Thymus (tissue), 11 donors: ENCODE data around the gene BMP7. TPM values are rescaled to one million over a fixed set of nuclear protein-coding genes. Genes with fewer than 3 reads are reported as not detected.

ENCODE experiments used
- DNase-seq, 9 donors: peaks; one replicate each; pipeline ENCODE4 v3.0.0-alpha.2; 2013; ENCODE audit warnings: low spot score in 9 of 9, low read depth in 6 of 9, missing footprints in 1 of 9
- H3K27ac ChIP-seq, 2 donors: one replicate each; pipeline ENCODE4 v1.5.1; 2013; ENCODE audit warnings: control low read depth in 1 of 2, low read depth in 1 of 2, low read length in 1 of 2, mild to moderate bottlenecking in 1 of 2, moderate library complexity in 1 of 2
- H3K27me3 ChIP-seq, 2 donors: one replicate each; pipeline ENCODE4 v1.5.1; 2013; ENCODE audit warnings: low read length in 1 of 2; ENCODE audit not compliant: control insufficient read depth in 2 of 2, insufficient read depth in 1 of 2
- H3K36me3 ChIP-seq, 2 donors: one replicate each; pipeline ENCODE4 v1.5.1; 2013; ENCODE audit warnings: low read length in 1 of 2, mild to moderate bottlenecking in 1 of 2, moderate library complexity in 1 of 2; ENCODE audit not compliant: control insufficient read depth in 2 of 2, insufficient read depth in 2 of 2
- H3K4me1 ChIP-seq, 2 donors: one replicate each; pipeline ENCODE4 v1.5.1; 2013; ENCODE audit warnings: low read length in 2 of 2; ENCODE audit not compliant: control insufficient read depth in 2 of 2, insufficient read depth in 2 of 2
- H3K4me3 ChIP-seq, 2 donors: one replicate each; pipeline ENCODE4 v1.5.1; 2013; ENCODE audit warnings: low read length in 2 of 2, control low read depth in 1 of 2, mild to moderate bottlenecking in 1 of 2
- H3K9me3 ChIP-seq, 2 donors: one replicate each; pipeline ENCODE4 v1.5.1; 2013; ENCODE audit warnings: low read length in 1 of 2, mild to moderate bottlenecking in 1 of 2; ENCODE audit not compliant: control insufficient read depth in 2 of 2, insufficient read depth in 1 of 2
- WGBS: extraction: QIAGEN DNeasy Blood & Tissue Kit; methylation state at CpG from one replicate; pipeline ENCODE4 v1.1.7; 2013; 5-methylcytosine and 5-hydroxymethylcytosine counted together
- polyA plus RNA-seq: library from polyadenylated mRNA; stranded (reverse); fragments of 200-250 nt; gene quantifications from one replicate; pipeline ENCODE4 v1.2.3, GENCODE V29; 2013
- total RNA-seq: library from RNA; stranded (reverse); fragments of 120-200 nt; gene quantifications from one replicate; pipeline ENCODE4 v1.2.4, GENCODE V29; 2013
- donor health status: healthy.

Gene BMP7
- total and polyA plus RNA-seq, 2 donors, result 2.4 to 6.3 TPM

DNA sequence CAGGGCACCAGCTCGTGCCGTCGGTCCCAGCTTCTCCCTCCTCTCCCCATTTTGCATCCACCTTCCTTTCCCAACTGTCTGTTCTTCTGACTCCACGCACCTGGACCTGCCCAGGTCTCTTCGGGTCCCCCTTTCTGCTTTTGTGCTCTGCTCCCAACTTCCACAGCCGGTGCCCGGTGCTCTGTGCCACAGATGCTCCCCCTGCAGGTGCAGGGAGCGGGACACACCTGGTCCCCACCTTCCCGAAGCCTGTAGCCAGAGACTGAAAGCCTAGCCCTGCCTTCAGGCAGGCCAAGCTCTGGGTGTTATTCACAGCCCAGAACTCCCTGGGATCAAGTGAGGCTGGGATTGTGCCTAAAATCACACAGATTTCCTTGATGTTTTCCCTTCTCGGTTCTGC, 24.6 kb upstream of the BMP7 start:
- 63% methylated on average over 10 of the region's 10 CpGs for WGBS
- Histone ChIP-seq H3K36me3 (no peaks in the 10 kb centered on the region), H3K9me3 (no peaks in the 10 kb centered on the region), H3K27ac (no peak overlapping the region), H3K27me3 (peaks cover 2 to 41% of the 10 kb centered on the region in 2 donors), H3K4me1 (no peaks in the 10 kb centered on the region), H3K4me3 (no peak overlapping the region)
- DNase-seq, result no peak

DNA sequence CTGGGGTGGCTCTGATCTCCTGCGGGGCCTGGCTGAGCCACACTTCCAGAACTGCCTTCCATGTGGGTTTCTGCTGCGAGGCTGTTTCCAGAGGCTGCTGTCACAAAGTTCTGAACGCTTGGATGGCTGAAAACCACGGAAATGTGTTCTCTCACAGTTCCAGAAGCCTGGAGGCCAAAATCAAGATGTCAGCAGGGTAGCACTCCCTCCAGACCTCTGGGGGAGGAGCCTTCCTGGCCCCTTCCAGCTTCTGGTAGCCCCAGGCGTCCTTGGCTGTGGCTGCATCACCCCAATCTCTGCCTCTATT, 23.7 kb upstream of the BMP7 start:
- no peaks in the 10 kb centered on the region for H3K36me3 ChIP-seq
- WGBS, result 83% methylated on average over 5 of the region's 5 CpGs
- H3K27ac ChIP-seq, result no peak overlapping the region
- no peak overlapping the region for H3K4me3 ChIP-seq
- DNase-seq, result no peak
- peaks cover 2 to 43% of the 10 kb centered on the region in 2 donors for H3K27me3 ChIP-seq
- H3K9me3 ChIP-seq, result no peaks in the 10 kb centered on the region
- no peaks in the 10 kb centered on the region for H3K4me1 ChIP-seq

DNA sequence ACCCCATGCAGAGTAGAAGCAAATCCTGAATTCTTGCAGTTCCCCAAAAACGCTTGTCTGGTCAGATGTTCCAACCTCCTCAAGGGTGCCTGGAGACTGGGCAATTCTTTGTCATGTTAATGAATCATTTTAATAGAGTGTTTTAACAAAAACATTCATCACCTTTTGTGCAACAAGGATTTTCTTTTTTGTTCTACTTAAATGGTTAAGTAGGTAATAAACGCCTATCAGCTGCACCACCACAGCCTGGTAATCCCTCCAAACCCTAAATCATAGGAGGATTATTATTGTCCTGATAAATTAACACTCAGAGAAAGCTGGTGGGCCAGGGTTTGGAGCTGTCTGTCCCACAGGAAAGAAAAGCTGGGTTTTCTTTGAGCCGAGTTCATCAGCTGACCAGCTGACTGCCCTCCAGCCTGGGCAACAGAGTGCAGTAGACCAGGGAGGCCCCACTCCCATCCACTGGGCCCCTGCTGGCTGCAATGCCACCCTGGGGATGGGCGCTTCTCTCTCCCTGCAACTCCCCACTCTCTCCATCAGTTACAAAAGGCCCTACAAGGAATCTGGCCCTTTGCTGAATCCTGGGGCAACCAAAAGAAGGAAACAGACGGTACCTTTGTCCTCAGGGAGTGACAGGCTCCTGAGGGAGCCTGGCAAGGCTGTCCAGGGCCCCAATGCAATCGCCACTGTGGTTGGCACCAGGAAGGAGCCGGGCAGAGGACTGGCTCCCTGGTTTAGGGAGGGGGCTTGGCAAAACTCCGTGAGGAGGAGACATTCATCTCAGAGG, 23.1 kb upstream of the BMP7 start:
- H3K4me1 ChIP-seq, result no peaks in the 10 kb centered on the region
- no peak for DNase-seq
- 65% methylated on average over 8 of the region's 8 CpGs for WGBS
- no peaks in the 10 kb centered on the region for H3K36me3 ChIP-seq
- H3K4me3 ChIP-seq, result no peak overlapping the region
- peaks cover 2 to 43% of the 10 kb centered on the region in 2 donors for H3K27me3 ChIP-seq
- H3K27ac ChIP-seq, result no peak overlapping the region
- no peaks in the 10 kb centered on the region for H3K9me3 ChIP-seq

DNA sequence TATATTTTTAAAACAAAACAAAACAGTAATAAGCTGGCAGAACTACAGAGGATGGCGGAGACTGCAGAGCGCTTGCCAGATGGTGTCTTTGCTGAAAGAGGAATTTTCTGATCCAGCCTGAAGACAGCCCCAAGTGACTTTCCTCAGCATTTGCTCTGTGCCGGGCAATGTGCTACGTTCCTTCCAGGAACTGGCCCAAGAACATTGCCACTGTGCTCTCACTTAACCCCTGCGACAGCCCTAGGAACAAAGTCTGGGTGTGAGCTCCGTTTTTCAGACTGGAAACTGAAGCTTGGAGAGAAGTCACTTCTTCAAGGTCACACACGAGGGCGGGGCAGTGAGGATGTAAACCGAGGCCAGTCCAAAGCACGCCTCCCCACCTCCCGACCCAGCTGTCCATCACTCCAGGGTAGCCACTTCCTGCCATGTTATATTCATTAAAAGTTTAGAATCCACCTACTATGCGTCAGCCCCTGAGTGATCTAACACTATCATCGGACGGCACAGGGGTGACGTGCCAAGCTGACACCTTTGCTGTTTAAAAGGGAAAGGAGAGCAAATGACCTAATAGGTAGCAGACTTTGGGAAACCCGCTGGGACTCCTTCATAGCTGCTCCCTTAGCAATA, 22.3 kb upstream of the BMP7 start:
- H3K9me3 ChIP-seq, result no peaks in the 10 kb centered on the region
- H3K4me1 ChIP-seq, result no peaks in the 10 kb centered on the region
- WGBS, result 60% methylated on average over 16 of the region's 16 CpGs
- H3K27ac ChIP-seq, result no peak overlapping the region
- DNase-seq, result no peak
- H3K36me3 ChIP-seq, result no peaks in the 10 kb centered on the region
- no peak overlapping the region for H3K4me3 ChIP-seq
- H3K27me3 ChIP-seq, result peaks cover 2 to 47% of the 10 kb centered on the region in 2 donors

DNA sequence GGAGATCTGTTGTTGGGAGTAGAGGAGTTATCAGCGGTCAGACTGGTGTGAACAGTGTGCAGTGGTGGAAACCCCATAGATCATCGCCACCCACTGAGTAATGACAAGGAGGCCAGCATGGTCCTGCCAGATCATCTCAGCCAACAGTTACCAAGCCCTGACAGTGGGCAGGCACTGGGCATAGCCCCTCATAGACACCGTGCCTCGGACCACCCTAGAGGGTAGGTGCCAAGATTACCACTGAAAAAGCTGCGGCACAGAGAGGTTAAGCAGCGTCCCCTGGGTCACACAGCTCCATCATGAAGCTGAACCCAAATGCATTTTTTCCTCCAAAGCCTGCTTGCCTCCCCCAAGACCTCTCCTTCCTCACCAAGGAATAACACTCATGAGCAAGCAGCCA, 21.5 kb upstream of the BMP7 start:
- Histone ChIP-seq H3K4me3 (no peak overlapping the region), H3K9me3 (no peaks in the 10 kb centered on the region), H3K27me3 (peaks cover 2 to 56% of the 10 kb centered on the region in 2 donors), H3K4me1 (no peaks in the 10 kb centered on the region), H3K27ac (no peak overlapping the region), H3K36me3 (no peaks in the 10 kb centered on the region)
- no peak for DNase-seq
- 90% methylated on average over 6 of the region's 6 CpGs for WGBS

DNA sequence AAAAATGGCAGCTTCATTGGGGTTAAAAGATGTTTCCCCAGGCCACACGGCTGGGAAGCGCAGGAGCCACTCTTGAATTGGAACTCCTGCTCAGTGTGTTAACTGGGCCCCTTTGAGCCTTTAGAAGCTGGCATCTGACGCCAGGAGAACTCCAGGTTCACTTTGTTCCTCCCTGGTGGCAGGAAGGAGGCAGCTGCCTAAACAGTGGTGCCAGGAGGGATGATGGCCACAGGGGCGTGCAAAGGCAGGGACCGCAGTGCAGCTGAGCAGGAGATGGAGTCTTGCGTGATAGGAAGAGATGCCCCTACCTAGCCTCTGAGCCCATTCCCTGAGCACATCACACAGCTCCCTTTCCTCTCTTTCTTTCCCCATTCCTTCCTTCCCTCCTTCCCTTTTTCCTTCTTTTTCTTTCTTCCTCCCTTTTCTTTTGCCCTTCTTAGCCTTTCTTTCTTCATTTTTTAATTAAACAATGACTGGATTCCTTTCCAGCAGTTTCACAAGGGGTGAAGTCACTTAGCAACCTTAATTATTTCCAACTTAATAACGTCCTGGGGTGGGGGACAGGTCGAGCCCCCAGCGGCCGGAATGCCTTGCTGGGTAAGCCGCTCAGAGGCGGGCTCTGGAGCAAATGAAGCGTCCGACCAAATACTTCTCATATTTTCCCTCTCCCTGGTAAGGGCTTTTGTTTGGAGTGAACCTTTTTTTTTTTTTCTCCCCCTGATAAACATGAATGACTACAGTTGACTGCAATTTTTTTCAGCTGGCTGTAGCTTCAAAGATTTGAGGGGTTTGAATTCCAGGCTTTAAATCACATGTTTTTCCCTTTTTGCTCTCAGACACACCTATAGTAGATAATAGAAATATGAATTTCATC, 20.8 kb upstream of the BMP7 start:
- DNase-seq, result no peak
- peaks cover 2 to 61% of the 10 kb centered on the region in 2 donors for H3K27me3 ChIP-seq

DNA sequence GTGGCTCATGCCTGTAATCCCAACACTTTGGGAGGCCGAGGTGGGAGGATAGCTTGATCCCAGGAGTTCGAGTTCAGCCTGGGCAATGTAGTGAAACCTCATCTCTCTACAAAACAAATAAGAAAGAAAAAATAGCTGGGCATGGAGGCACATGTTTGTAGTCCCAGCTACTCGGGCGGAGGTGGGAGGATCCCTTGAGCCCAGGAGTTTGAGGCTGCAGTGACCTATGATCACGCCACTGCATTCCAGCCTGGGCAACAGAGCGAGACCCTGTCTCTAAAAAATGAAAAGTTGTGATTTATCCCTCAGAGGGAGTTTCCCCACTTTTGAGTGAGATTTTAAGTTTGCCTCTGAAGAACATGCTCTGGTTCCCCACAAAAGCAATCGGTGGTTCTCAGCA, 17.4 kb upstream of the BMP7 start:
- 88% methylated on average over 7 of the region's 7 CpGs for WGBS
- Histone ChIP-seq H3K27me3 (peaks cover 2 to 45% of the 10 kb centered on the region in 2 donors), H3K9me3 (no peaks in the 10 kb centered on the region)

More for the DNA sequence above, 20.8 kb upstream of the BMP7 start:
- no peak overlapping the region for H3K4me3 ChIP-seq
- H3K9me3 ChIP-seq, result no peaks in the 10 kb centered on the region
- no peaks in the 10 kb centered on the region for H3K4me1 ChIP-seq
- no peak overlapping the region for H3K27ac ChIP-seq
- no peaks in the 10 kb centered on the region for H3K36me3 ChIP-seq
- 60% methylated on average over 14 of the region's 14 CpGs for WGBS

DNA sequence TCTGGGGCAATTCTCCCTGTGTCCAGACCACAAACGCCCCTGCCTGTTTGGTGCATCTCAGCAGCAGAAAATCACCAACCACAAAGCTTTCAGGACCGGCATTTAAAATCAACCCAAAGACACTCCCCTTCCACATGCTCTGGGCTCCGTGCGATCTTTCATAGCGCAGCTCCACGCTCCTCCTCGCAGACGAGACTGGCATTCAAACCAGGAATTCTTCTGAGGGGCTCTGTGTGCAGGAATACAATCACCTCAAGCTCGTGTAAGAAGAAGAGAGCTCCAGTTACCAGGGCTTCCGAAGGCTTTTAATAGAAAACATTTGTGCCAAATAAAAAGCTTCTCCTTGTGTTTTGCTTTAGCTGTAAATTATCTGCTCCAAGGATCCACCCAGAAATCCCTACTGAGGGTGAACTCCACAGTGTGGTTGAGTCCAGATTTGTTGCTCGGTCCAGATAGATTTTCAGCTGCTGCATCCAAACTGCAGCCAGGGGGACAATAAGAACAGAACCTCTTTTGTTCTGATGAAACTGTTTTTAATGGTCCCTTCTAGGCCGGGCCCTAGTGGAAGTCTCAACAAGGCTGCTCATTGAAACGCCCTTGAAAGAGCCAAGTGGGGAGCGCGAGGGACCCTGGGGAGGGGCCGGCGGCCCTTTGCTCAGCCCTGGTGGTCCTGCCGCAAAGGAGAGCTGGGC, 16.4 kb upstream of the BMP7 start:
- Histone ChIP-seq H3K4me3 (no peak overlapping the region), H3K27me3 (peaks cover 2 to 37% of the 10 kb centered on the region in 2 donors), H3K27ac (no peak overlapping the region), H3K9me3 (no peaks in the 10 kb centered on the region), H3K4me1 (no peaks in the 10 kb centered on the region), H3K36me3 (no peaks in the 10 kb centered on the region)
- no peak for DNase-seq
- 51% methylated on average over 18 of the region's 18 CpGs for WGBS

More for the DNA sequence above, 17.4 kb upstream of the BMP7 start:
- Histone ChIP-seq H3K36me3 (no peaks in the 10 kb centered on the region), H3K27ac (no peak overlapping the region), H3K4me3 (no peak overlapping the region), H3K4me1 (no peaks in the 10 kb centered on the region)
- no peak for DNase-seq
